Adipocyte (in vitro differentiated cells): ENCODE results near the gene LDLRAD3.

Experiments used
- DNase-seq: peaks from one replicate; pipeline ENCODE4 v3.0.0-alpha.2; 2015; ENCODE audit warnings: low read depth
- H3K27me3 ChIP-seq: replicated peaks from 2 replicates; pipeline ENCODE4 v1.7.0; 2013; ENCODE audit warnings: mild to moderate bottlenecking, low read length, moderate library complexity; ENCODE audit not compliant: control insufficient read depth, insufficient read depth
- H3K36me3 ChIP-seq: 2 replicates; pipeline ENCODE4 v1.7.0; 2013; ENCODE audit warnings: low read length, mild to moderate bottlenecking, moderate library complexity; ENCODE audit not compliant: control insufficient read depth, insufficient read depth, severe bottlenecking
- H3K4me1 ChIP-seq: 2 replicates; pipeline ENCODE4 v1.7.0; 2013; ENCODE audit warnings: mild to moderate bottlenecking, low read length, moderate library complexity; ENCODE audit not compliant: control insufficient read depth, insufficient read depth
- H3K4me3 ChIP-seq: 2 replicates; pipeline ENCODE4 v1.7.0; 2013; ENCODE audit warnings: mild to moderate bottlenecking, low read length, moderate library complexity
- H3K9ac ChIP-seq: 2 replicates; pipeline ENCODE4 v1.7.0; 2013; ENCODE audit warnings: mild to moderate bottlenecking, low read length, moderate library complexity
- H3K9me3 ChIP-seq: 2 replicates; pipeline ENCODE4 v1.7.0; 2013; ENCODE audit warnings: mild to moderate bottlenecking, low read length, moderate library complexity; ENCODE audit not compliant: control insufficient read depth

LDLRAD3 gene

DNA sequence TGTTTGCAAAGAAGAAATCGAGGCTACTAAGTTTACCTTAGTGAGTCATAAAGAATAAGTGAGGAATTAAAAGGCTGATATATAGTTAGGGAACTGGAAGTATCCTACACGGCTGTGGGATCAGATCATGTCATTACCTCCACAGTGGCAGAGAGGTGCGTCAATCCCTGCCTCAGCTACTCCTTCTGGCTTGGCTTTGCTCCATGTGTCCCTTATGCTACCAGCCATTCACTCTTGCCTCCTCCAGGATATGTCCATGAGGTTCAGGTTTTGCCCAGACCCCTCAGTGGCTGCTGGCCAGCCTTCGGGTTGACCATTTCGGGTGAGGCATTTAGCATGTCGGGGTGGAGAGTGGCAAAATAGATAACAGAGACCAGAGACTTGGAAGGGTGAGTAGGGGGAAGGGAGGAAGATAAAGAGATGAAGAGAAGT lies 153.4 kb downstream of the LDLRAD3 start:
- H3K9ac ChIP-seq: no peak overlapping the region
- DNase-seq: no peak
- H3K9me3 ChIP-seq: no peaks in the 10 kb centered on the region
- peaks cover 48% of the 10 kb centered on the region for H3K36me3 ChIP-seq
- H3K4me1 ChIP-seq: peaks cover 11% of the 10 kb centered on the region
- no peak overlapping the region for H3K4me3 ChIP-seq
- no peaks in the 10 kb centered on the region for H3K27me3 ChIP-seq

DNA sequence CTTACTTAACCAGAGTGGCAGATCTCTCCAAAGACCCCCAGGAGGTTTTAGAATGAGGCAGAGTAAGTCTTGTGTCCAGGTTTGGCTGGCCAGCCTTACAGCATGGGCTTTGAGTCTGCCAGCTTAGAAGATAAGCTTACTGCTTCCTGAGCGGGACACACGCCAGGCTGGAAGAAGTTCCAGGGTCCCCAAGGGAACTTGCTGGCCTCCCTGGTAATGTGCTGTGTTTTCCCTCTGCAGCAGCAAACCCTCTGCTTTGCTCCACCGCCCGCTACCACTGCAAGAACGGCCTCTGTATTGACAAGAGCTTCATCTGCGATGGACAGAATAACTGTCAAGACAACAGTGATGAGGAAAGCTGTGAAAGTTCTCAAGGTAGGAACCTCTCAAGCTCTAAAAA lies 154.2 kb downstream of the LDLRAD3 start:
- Histone ChIP-seq H3K27me3 (no peaks in the 10 kb centered on the region), H3K4me3 (no peak overlapping the region), H3K36me3 (peaks cover 48% of the 10 kb centered on the region), H3K4me1 (peaks cover 7% of the 10 kb centered on the region), H3K9me3 (no peaks in the 10 kb centered on the region), H3K9ac (no peak overlapping the region)
- DNase-seq: no peak

DNA sequence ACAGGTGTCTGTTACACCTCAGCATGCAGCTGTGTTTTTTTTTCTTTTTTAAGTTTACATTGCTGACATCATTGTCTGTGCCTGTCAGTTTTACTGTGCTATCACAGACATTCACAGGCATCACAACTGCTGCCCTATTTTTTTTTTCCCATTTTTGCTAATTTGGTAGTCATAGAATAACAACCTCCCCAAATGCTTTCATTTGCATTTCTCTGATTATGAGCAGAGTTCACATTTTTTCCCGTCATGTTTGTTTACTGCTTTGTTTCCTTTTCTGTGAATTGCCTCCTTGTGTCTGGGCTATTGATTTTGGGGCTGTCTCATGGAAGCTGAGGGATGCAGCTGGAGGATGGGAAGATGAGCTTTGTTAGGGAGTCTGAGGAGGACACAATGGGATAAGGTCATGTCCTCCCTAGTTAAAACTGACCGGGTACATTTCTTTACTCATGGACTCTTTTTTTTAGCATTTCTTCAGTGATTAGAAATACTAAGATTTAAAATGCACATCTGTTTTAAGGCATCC lies 155.1 kb downstream of the LDLRAD3 start:
- H3K27me3 ChIP-seq: no peaks in the 10 kb centered on the region
- no peak for DNase-seq
- peaks cover 7% of the 10 kb centered on the region for H3K4me1 ChIP-seq
- peaks cover 51% of the 10 kb centered on the region for H3K36me3 ChIP-seq
- H3K9ac ChIP-seq: no peak overlapping the region
- no peak overlapping the region for H3K4me3 ChIP-seq
- H3K9me3 ChIP-seq: no peaks in the 10 kb centered on the region

DNA sequence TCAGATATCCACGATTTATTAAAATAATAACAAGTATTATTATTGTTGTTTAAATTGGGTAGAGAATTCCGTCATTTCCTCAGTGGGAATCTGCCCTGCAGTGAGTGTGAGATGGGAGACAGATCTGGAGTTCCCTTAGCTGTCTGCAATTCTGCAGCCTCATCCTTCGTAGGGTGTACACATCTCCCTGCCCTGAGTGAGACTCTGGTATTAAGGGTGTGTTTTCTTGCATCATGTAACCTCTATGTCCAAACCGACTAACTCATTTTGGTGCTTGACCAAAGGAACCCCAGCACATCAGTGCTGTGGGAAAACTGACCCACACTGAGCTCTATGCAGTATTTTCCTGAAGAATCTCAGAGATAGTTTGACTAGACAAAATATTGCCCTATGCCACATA lies 157.6 kb downstream of the LDLRAD3 start:
- Histone ChIP-seq H3K27me3 (no peaks in the 10 kb centered on the region), H3K4me3 (no peak overlapping the region), H3K9ac (no peak overlapping the region), H3K36me3 (peaks cover 41% of the 10 kb centered on the region), H3K9me3 (no peaks in the 10 kb centered on the region), H3K4me1 (peaks cover 14% of the 10 kb centered on the region)
- no peak for DNase-seq

DNA sequence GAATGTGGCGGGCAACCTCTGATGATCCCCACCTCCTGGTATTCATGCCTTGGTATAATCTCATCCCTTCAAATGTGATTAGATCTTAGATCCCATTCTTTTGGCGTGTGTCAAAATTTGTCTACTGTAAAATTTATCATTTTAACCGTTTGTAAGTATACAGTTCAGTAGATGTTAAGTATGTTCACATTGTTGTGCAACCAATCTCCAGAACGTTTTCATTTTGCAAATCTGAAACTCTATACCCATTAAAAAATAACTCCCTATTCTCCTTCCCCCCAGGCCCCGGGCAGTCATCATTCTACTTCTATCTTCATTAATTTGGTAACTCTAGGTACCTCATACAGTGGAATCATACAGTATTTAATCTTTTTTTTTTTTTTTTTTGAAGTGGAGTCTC lies 159.0 kb downstream of the LDLRAD3 start:
- no peak for DNase-seq
- H3K36me3 ChIP-seq: peaks cover 49% of the 10 kb centered on the region

DNA sequence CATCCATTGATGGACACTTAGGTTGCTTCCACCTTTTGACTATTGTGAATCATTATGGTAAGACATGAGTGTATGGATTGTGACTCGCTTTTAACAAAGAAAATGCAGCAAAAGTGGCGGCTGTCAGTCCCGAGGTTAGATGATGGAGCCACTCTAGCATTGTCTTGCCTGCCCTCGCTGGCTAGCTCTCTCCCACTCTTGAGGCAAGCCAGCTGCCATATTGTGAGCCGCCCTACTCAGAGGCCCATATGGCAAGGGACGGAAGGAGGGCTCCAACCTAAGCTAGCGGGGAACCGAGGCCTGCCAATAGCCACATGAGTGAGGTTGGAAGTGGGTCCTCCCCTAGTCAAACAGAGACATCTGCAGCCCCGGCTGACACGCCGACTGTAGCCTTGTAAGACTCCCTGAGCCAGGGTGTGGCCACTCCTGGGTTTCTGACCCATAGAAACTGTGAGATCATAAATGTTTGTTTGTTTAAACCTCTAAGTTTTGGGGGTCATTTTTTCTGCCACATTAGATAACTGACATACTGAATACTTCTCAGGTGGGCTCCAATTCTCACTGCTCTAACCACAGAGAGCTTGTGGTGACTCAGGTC lies 160.2 kb downstream of the LDLRAD3 start:
- peaks cover 45% of the 10 kb centered on the region for H3K36me3 ChIP-seq

More for the DNA sequence above, 159.0 kb downstream of the LDLRAD3 start:
- Histone ChIP-seq H3K4me3 (no peak overlapping the region), H3K27me3 (no peaks in the 10 kb centered on the region), H3K9ac (no peak overlapping the region), H3K9me3 (no peaks in the 10 kb centered on the region), H3K4me1 (peaks cover 12% of the 10 kb centered on the region)

DNA sequence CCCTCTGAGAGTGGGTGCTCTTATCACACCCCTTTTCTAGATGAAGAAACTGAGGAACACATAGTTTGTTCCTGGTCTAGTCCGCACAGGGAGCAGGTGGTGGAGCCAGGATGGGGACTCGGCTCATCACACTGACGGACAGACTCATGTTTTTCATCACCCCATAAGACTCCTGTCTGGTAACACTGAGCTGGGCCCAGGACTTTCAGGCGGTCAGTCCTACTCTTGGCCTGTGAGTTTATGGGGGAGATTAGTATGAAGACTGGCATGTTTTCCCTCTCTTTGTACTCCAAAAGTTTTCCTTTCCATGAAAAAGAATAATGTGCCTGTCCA lies 160.8 kb downstream of the LDLRAD3 start:
- peaks cover 7% of the 10 kb centered on the region for H3K4me1 ChIP-seq
- H3K9ac ChIP-seq: no peak overlapping the region
- no peaks in the 10 kb centered on the region for H3K9me3 ChIP-seq
- no peak for DNase-seq
- H3K4me3 ChIP-seq: no peak overlapping the region
- H3K27me3 ChIP-seq: no peaks in the 10 kb centered on the region
- H3K36me3 ChIP-seq: peaks cover 41% of the 10 kb centered on the region

More for the DNA sequence above, 160.2 kb downstream of the LDLRAD3 start:
- no peaks in the 10 kb centered on the region for H3K9me3 ChIP-seq
- no peak overlapping the region for H3K4me3 ChIP-seq
- no peak overlapping the region for H3K9ac ChIP-seq
- no peak for DNase-seq
- peaks cover 7% of the 10 kb centered on the region for H3K4me1 ChIP-seq
- no peaks in the 10 kb centered on the region for H3K27me3 ChIP-seq

DNA sequence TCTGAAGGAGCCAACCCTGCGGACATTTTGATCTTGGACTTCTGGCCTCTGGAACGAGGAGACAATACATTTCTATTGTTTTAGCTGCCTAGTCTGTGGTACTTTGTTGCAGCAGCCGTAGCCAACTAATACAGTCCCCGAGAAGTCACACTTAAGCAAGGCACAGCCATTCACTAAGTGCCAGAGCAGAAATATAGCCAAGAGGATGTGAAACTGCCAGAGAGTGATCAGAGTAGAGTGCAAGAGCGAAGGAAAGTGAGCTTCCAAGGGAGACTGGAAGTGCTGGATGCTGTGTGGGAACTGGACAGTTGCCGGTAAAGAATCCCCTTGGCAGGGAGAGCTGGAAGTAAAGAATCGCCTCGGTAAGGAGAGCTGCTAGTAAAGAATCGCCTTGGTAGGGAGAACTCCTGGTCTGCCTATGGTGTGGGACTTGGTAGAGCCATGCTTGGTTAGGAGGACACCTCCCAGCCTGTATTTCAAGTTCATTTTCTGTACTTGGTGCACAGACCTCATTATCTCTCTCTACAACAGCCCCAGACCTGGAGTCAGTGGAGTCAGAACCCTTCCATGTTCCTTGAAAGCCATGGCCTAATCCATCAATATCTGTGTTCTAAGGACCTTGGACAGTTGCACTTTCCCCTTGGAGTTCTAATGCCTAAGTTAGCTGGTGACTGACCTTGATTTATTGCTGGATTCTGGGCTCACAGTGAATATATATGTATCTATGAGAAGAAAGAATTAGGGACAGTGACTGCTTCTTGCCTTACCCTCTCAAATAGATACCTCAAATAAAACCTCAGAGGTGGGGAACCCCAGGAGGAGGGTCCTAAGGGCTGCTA lies 162.1 kb downstream of the LDLRAD3 start:
- Histone ChIP-seq H3K27me3 (no peaks in the 10 kb centered on the region), H3K9me3 (no peaks in the 10 kb centered on the region), H3K4me3 (no peak overlapping the region), H3K4me1 (peaks cover 7% of the 10 kb centered on the region), H3K36me3 (peaks cover 31% of the 10 kb centered on the region), H3K9ac (no peak overlapping the region)
- DNase-seq: no peak

DNA sequence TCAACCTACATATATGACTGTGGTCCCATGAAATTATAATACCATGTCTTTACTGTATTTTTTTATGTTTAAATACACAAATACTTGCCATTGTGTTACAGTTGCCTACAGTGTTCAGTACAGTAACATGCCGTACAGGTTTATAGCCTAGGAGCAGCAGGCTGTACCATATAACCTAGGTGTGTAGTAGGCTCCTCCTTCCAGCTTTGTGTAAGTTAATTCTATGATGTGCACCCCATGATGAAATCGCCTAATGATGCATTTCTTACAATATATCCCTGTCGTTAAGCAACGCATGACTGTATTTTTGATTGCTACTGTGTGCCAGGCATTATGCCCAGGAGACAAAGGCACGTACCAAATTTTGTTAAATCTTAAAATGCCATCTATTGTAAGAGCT lies 163.7 kb downstream of the LDLRAD3 start:
- no peak overlapping the region for H3K4me3 ChIP-seq
- peaks cover 7% of the 10 kb centered on the region for H3K4me1 ChIP-seq
- no peaks in the 10 kb centered on the region for H3K9me3 ChIP-seq
- peaks cover 28% of the 10 kb centered on the region for H3K36me3 ChIP-seq
- no peaks in the 10 kb centered on the region for H3K27me3 ChIP-seq
- no peak overlapping the region for H3K9ac ChIP-seq
- no peak for DNase-seq

DNA sequence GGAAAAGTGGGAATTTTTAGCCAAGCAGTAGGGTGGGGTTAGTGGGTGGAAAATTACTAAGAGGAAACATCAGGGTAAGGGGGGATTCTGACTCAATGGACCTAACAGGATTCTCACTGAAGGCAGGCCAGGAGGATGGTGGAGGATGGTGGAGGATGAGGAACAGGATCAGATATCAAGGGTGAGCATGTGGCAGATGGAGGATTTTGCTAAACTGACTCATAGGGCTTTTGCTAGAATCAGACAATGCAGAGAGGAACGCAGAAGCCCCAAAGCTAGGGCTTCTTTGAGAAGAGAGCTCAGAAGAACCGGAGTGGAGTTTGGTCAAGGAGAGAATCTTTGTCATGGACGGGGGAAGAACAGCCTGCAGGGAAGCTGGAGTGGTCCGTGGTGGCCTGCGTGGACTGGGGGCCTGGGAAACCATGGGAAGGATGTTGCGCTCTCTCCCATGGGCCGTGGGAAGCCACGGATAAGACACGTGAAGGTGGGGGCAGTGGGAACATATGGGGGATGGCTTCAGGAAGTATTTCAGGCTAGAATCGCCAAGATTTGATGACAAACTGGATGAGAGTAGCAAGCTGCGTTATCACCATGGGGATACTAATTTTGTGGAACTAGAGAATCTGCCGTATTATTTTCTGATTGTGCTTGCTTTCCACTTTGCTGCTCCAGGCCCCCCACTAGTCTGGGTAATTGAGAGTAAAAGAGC lies 165.2 kb downstream of the LDLRAD3 start:
- Histone ChIP-seq H3K27me3 (no peaks in the 10 kb centered on the region), H3K4me3 (no peak overlapping the region), H3K9me3 (peaks cover 11% of the 10 kb centered on the region), H3K4me1 (peaks cover 7% of the 10 kb centered on the region), H3K36me3 (peaks cover 38% of the 10 kb centered on the region), H3K9ac (no peak overlapping the region)
- no peak for DNase-seq

DNA sequence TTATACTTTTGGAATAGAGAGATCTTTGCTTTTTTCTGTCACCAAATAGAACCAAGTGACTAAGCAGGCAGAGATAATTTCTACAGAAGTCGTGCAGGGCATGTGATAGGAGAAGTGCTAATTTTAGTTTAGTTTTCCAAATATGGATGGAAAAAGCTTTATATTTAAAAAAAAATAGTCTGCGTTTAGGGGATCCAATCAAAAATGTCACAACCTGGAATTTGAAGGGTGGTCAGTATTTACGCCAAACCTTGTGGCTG lies 165.7 kb downstream of the LDLRAD3 start:
- DNase-seq: no peak
- Histone ChIP-seq H3K4me3 (no peak overlapping the region), H3K9ac (no peak overlapping the region), H3K36me3 (peaks cover 42% of the 10 kb centered on the region), H3K4me1 (peaks cover 7% of the 10 kb centered on the region), H3K27me3 (no peaks in the 10 kb centered on the region), H3K9me3 (peaks cover 13% of the 10 kb centered on the region)
